Renal cortical epithelial cell (primary cell): Measurements from ENCODE around the gene PRR29. TPM values are rescaled to one million over a fixed set of nuclear protein-coding genes. Genes with fewer than 3 reads are reported as not detected.
"Not testable (repeated sequence)": the region's sequence is repeated elsewhere in the genome, so short reads cannot be mapped to it uniquely, and the experiment has no call there.

Experiments used
- DNase-seq: peaks from one replicate; pipeline ENCODE4 v3.0.0-alpha.2; 2011; ENCODE audit warnings: low read depth
- total RNA-seq: library from RNA; depleted of rRNA; stranded (reverse); fragments of >200 nt; gene quantifications from 2 replicates; pipeline ENCODE4 v1.2.3, GENCODE V29; 2014

PRR29 gene
- total RNA-seq, 1 donor from 2014 or later: 1.6 TPM

DNA sequence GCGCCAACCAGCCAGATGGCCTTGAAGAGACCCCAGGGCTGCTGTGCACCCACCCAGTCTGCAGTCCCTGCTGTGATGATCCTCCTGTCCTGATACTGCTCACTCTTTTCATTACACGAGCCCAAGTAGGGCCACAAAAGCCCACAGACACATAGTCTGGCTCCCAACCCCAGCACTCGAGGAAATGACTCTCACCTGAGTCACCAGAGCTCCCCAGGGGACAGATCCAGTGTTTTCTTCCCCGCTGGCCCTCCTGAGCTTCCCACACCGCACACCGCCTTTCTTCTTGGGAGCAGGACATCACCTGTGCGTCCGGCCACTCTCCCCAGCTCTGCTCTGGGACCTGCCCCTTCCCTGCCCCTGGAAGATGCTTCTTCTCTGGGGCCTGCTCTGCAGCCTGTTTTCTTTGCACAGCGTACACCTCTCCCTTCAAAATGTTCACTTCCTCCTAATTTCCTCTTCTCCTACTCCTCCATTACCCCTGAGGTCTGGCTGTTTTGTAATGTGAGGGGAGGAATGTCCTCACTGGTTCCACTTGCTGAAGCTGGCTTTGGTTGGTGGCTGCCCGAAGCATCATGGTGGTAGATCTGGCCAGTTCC lies 23.5 kb upstream of the PRR29 start:
- peak; percentile 57 for DNase-seq

GRCh38 chr17:63975541-63976092 lies 22.5 kb upstream of the PRR29 start:
- DNase-seq: no peak

GRCh38 chr17:63976702-63977101 lies 21.4 kb upstream of the PRR29 start:
- DNase-seq: no peak

GRCh38 chr17:63978272-63979200 lies 19.6 kb upstream of the PRR29 start:
- no peak for DNase-seq

- not testable (repeated sequence) for DNase-seq
Measured at GRCh38 chr17:63982641-63983040, 15.5 kb upstream of the PRR29 start.

- DNase-seq: no peak
Measured at GRCh38 chr17:63983320-63983719, 14.8 kb upstream of the PRR29 start.

DNA sequence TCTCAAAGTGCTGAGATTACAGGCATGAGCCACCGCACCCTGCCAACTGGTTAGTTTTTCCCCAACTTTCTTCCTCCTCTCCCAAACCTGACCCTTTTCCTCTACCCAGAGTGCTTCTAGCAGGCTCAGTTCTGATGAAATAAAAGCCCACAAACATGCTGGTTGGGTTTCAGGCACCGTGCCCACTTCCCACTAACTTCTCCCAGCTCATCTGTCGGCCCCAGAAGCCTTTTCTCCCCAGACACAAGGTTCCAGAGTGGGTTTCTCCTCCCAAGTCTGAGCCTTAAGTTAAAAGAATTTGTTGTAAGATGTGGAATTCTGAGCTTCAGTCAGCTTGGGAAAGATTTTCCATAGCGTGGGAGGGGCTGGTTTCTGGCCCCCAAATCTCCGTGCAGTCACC lies 13.9 kb upstream of the PRR29 start:
- DNase-seq: no peak

- DNase-seq: peak; percentile 64
Measured at GRCh38 chr17:63984651-63985386, 13.3 kb upstream of the PRR29 start.

DNA sequence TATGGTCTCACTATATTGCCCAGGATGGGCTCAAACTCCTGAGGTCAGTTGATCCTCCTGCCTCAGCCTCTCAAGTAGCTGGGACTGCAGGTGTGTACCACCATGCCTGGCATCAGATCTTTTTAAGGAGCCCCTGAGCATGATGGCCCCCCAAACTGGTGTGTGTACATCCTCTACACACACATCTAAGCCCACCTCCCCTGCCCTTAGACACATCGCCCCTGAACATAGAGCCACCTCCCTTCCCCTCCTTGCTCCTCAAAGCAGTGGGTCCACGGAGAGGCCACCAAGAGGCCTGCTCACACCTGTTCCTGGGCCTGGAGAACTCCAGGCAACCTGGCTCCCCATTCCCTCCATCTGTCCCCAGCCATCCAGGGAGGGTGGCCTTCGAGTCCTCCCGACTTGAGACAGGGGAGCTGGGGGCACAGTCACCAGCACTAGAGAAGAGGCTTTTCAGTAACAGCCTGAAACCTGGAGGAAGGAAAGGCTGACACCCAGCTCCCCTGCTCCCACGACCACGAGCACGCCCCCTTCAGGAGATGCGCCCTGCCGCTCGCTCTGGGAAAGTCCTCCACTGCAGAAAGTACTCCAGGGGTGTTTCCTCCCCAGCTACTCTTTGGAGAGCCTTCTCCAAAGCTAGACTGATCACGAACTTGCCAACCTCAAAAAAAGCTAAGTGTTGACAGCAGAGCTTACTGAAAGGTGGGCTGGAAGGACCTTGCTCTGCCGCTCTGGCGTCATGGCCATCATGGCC lies 12.6 kb upstream of the PRR29 start:
- DNase-seq: no peak

DNA sequence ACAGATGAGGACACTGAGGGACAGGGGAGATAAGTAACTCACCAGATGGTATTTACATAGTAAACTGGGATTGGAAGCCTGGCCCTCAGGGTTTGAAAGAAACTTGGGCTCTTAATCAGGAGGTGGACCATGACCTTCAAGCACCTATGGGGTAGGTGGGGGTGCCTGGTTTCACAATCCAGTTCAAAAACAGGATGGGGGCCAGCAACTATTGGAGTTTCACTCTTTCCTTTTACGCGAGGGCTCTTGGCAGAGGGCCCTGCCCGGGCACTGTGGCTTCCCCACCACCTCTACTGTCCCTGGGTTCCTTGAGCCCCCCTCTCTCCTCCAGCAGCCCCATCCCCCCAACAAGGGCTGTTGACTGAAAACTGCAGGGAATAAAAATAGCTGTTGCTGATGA lies 11.3 kb upstream of the PRR29 start:
- no peak for DNase-seq

GRCh38 chr17:63987221-63988126 lies 10.7 kb upstream of the PRR29 start:
- DNase-seq: no peak

GRCh38 chr17:63988127-63988478 lies 10.0 kb upstream of the PRR29 start:
- no peak for DNase-seq

- peak; percentile 9 for DNase-seq
Measured at GRCh38 chr17:63988741-63989621, 9.2 kb upstream of the PRR29 start.

DNA sequence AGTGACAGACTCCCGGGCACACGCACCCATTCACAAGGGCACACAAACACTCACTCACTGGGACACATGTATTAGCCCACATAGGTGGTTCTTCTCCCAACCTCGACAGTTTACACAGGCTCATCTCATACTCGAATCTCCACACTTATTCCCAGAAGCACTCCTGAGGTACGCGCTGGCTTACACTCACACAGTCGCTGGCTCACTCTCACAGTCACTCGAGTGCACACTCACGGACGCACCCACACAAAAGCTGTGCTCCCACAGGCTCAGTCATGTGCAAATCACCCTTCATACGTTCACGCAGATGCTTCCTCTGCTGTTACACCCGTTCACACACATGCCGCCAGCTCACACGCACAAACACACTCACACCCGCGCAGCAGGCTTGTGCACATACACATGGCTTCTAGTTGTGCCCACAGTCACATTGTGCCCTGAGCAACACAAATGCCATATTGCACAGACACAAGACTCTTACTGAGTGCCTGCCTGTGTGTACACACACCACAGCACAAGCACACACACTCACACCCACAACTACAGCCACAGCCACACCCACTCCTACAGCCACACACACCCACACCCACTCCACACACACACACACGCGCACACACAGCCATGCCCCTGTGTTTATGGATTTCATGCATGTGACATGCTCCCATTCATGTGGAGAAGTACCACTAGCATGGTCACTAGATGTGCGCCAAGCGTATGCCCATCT lies 8.4 kb upstream of the PRR29 start:
- no peak for DNase-seq

GRCh38 chr17:63991611-63992010 lies 6.5 kb upstream of the PRR29 start:
- DNase-seq: no peak

- no peak for DNase-seq
Measured at GRCh38 chr17:63993368-63993985, 4.7 kb upstream of the PRR29 start.

- no peak for DNase-seq
Measured at GRCh38 chr17:63995626-63996025, 2.5 kb upstream of the PRR29 start.

GRCh38 chr17:63996430-63997182 lies 1.5 kb upstream of the PRR29 start:
- DNase-seq: no peak
